Lower leg skin (tissue), 3 donors: ENCODE data around the gene BCS1L.

Experiments used
- CTCF ChIP-seq, 3 donors: fragments of 450-650 bp; IDR thresholded peaks; one replicate each; pipeline ENCODE4 v1.5.1; 2016; ENCODE audit warnings: antibody characterized with exemption in 3 of 3, mild to moderate bottlenecking in 3 of 3, moderate library complexity in 2 of 3
- POLR2A ChIP-seq, 2 donors: fragments of 450-650 bp; IDR thresholded peaks; one replicate each; pipeline ENCODE4 v1.6.1; 2016 to 2017; ENCODE audit warnings: antibody characterized with exemption in 2 of 2, mild to moderate bottlenecking in 1 of 2, moderate library complexity in 1 of 2

DNA sequence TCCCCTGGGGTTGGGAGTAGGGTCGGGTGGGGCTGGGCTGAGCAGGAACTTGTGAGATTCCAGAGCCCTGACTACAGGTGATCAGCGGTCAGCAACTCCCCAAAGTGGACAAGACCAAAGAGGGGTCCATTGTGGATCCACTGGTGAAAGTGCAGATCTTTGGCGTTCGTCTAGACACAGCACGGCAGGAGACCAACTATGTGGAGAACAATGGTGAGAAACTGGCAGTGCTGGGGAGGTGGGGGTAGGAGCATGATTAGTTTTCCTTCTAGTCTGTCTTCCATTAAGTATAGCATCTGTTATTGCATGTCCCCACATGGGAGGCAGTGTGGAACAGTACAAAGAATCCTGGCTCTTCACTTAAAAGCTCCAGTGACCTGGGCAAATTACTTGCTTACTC, 23.8 kb upstream of the BCS1L start:
- no peak for TF ChIP-seq CTCF (IDR thresholded peaks at IDR 0.05)
- TF ChIP-seq POLR2A (IDR thresholded peaks at IDR 0.05), result no peak
